Keratinocyte (primary cell): ENCODE measurements around the gene BCORL1. TPM values are rescaled to one million over a fixed set of nuclear protein-coding genes. Genes with fewer than 3 reads are reported as not detected.
A peak's percentile ranks its signal among the peaks of the same experiment; 100 is the strongest.

Experiments
- DNase-seq: peaks from one replicate; pipeline ENCODE4 v3.0.0-alpha.2; 2011; ENCODE audit warnings: low read depth, missing footprints, low spot score
- FAIRE-seq: peaks from 2 replicates; lab custom pipeline; 2011; peaks lifted over from hg19 to GRCh38; lab: Jason Lieb, UNC
- H2AFZ ChIP-seq: 2 replicates; pipeline ENCODE4 v1.6.0; 2012; ENCODE audit warnings: low read length, control low read depth, inconsistent platforms; ENCODE audit not compliant: control insufficient read depth
- H3K27ac ChIP-seq: 2 replicates; pipeline ENCODE4 v1.5.1; 2011; ENCODE audit warnings: low read length; ENCODE audit not compliant: control insufficient read depth, insufficient read depth
- H3K27me3 ChIP-seq: 3 replicates; pipeline ENCODE4 v1.6.0; 2011; ENCODE audit warnings: low read length; ENCODE audit not compliant: control insufficient read depth, insufficient read depth; ENCODE audit errors: extremely low read depth
- H3K36me3 ChIP-seq, 2 experiments: 2 replicates in 1 of 2; 3 replicates in 1 of 2; pipeline ENCODE4 v1.5.1; 2011; ENCODE audit warnings: low read length in 2 of 2, mild to moderate bottlenecking in 1 of 2; ENCODE audit not compliant: control insufficient read depth in 2 of 2, insufficient read depth in 2 of 2; ENCODE audit errors: extremely low read depth in 1 of 2
- H3K4me1 ChIP-seq: 3 replicates; pipeline ENCODE4 v1.5.1; 2011; ENCODE audit warnings: low read length; ENCODE audit not compliant: control insufficient read depth, insufficient read depth; ENCODE audit errors: extremely low read depth
- H3K4me2 ChIP-seq: 3 replicates; pipeline ENCODE4 v1.6.0; 2011; ENCODE audit warnings: low read depth, low read length; ENCODE audit not compliant: control insufficient read depth, insufficient read depth; ENCODE audit errors: extremely low read depth
- H3K4me3 ChIP-seq, 3 experiments: fragments of 200-600 bp in 1 of 3; sonication (generic) in 1 of 3; 2 replicates in 2 of 3; 3 replicates in 1 of 3; pipeline ENCODE4 v1.5.1; 2011 to 2016; ENCODE audit warnings: low read length in 3 of 3, mild to moderate bottlenecking in 3 of 3, control low read depth in 2 of 3, inconsistent platforms in 1 of 3, low read depth in 1 of 3, mixed read lengths in 1 of 3, mixed run types in 1 of 3, moderate library complexity in 1 of 3; ENCODE audit not compliant: control insufficient read depth in 2 of 3, insufficient read depth in 2 of 3; ENCODE audit errors: extremely low read depth in 1 of 3
- H3K79me2 ChIP-seq: 2 replicates; pipeline ENCODE4 v1.6.0; 2012; ENCODE audit warnings: low read length; ENCODE audit not compliant: control insufficient read depth, insufficient read depth
- H3K9ac ChIP-seq: 3 replicates; pipeline ENCODE4 v1.6.0; 2011; ENCODE audit warnings: low read length; ENCODE audit not compliant: control insufficient read depth, insufficient read depth; ENCODE audit errors: extremely low read depth
- H3K9me1 ChIP-seq: 3 replicates; pipeline ENCODE4 v1.6.0; 2011; ENCODE audit warnings: low read length; ENCODE audit not compliant: control insufficient read depth, insufficient read depth; ENCODE audit errors: extremely low read depth
- H3K9me3 ChIP-seq: 2 replicates; pipeline ENCODE4 v1.5.1; 2012; ENCODE audit warnings: low read depth, low read length; ENCODE audit not compliant: control insufficient read depth
- H4K20me1 ChIP-seq: 3 replicates; pipeline ENCODE4 v1.6.0; 2011; ENCODE audit warnings: low read length; ENCODE audit not compliant: control insufficient read depth, insufficient read depth; ENCODE audit errors: extremely low read depth
- CTCF ChIP-seq, 3 experiments: IDR thresholded peaks in 1 of 3; conservative IDR thresholded peaks in 1 of 3; optimal IDR thresholded peaks in 1 of 3; 2 replicates in 2 of 3; 3 replicates in 1 of 3; pipeline versions ENCODE3 to v1.5.1; 2011; ENCODE audit warnings: low read length in 3 of 3, mild to moderate bottlenecking in 3 of 3, moderate library complexity in 2 of 3, control low read depth in 1 of 3, inconsistent platforms in 1 of 3; ENCODE audit not compliant: insufficient read depth in 2 of 3; ENCODE audit errors: extremely low read depth in 1 of 3
- EZH2 ChIP-seq: IDR thresholded peaks from one replicate; pipeline ENCODE4 v1.6.1; 2012; ENCODE audit warnings: inconsistent platforms, mild to moderate bottlenecking, low read length, moderate library complexity
- dilution Hi-C: fragments of 300-500 bp; cut with MboI; formaldehyde crosslinking; loops from one replicate; pipeline ENCODE4 v1.7.0; 2020; ENCODE audit warnings: low sequenced_read_pairs; ENCODE audit not compliant: extremely low pct_ligation_motif_present
- polyA plus RNA-seq, 5 experiments: library from polyadenylated mRNA; depleted of rRNA in 3 of 5; stranded (reverse) in 3 of 5; stranded (forward) in 1 of 5; unstranded in 1 of 5; fragments of >200 nt; gene quantifications; 1 replicate in 1 of 5; 2 replicates in 3 of 5; 3 replicates in 1 of 5; pipeline versions ENCODE4 v1.2.1 to v1.2.3, GENCODE V29; 2011 to 2012; ENCODE audit warnings: missing spikeins in 2 of 5, low read depth in 1 of 5, low replicate concordance in 1 of 5

Gene BCORL1
- polyA plus RNA-seq, 1 donor (not counting 4 experiments of a cell fraction or from before 2014, with no cell fraction given) = 0.54 TPM

GRCh38 chrX:130075777-130076176 is 93.3 kb downstream of the BCORL1 start:
- Histone ChIP-seq H3K9ac (no peak overlapping the region), H2AFZ (no peak overlapping the region), H3K9me1 (no peaks in the 10 kb centered on the region), H3K4me2 (no peak overlapping the region), H3K4me1 (no peaks in the 10 kb centered on the region), H3K4me3 (no peak overlapping the region), H4K20me1 (peaks cover 3% of the 10 kb centered on the region), H3K27ac (no peak overlapping the region), H3K36me3 (peaks cover 0 to 8% of the 10 kb centered on the region in 2 experiments), H3K79me2 (no peaks in the 10 kb centered on the region), H3K9me3 (no peaks in the 10 kb centered on the region), H3K27me3 (no peaks in the 10 kb centered on the region)
- DNase-seq = no peak
- TF ChIP-seq EZH2 (no peak), CTCF (optimal IDR thresholded peaks at IDR 0.05 in 1 of 3, IDR thresholded peaks at IDR 0.05 in 1 of 3, conservative IDR thresholded peaks at IDR 0.05 in 1 of 3; ENCODE audit: extremely low read depth in 1 of 3, insufficient read depth in 2 of 3, low read length in 3 of 3) (no peak)
- dilution Hi-C loops = no loop called here
- no peak for FAIRE-seq

GRCh38 chrX:130079824-130080406 is 97.5 kb downstream of the BCORL1 start:
- dilution Hi-C loops = no loop called here
- no peak overlapping the region for H2AFZ ChIP-seq
- FAIRE-seq = peak; percentile 9

More at GRCh38 chrX:130079824-130080406, 97.5 kb downstream of the BCORL1 start:
- Histone ChIP-seq H3K4me2 (no peak overlapping the region), H3K27ac (no peak overlapping the region), H3K4me3 (no peak overlapping the region), H3K4me1 (no peaks in the 10 kb centered on the region), H4K20me1 (peaks cover 5% of the 10 kb centered on the region), H3K9me1 (no peaks in the 10 kb centered on the region), H3K36me3 (peaks cover 0 to under 1% of the 10 kb centered on the region in 2 experiments), H3K27me3 (no peaks in the 10 kb centered on the region), H3K9me3 (no peaks in the 10 kb centered on the region), H3K79me2 (peaks cover 6% of the 10 kb centered on the region), H3K9ac (no peak overlapping the region)
- DNase-seq = no peak
- TF ChIP-seq EZH2 (no peak), CTCF (optimal IDR thresholded peaks at IDR 0.05 in 1 of 3, IDR thresholded peaks at IDR 0.05 in 1 of 3, conservative IDR thresholded peaks at IDR 0.05 in 1 of 3; ENCODE audit: extremely low read depth in 1 of 3, insufficient read depth in 2 of 3, low read length in 3 of 3) (peak; percentile 66 to 76 (median 70))
